Measurements from ENCODE around the gene RASAL2. TPM values are rescaled to one million over a fixed set of nuclear protein-coding genes. Genes with fewer than 3 reads are reported as not detected.

RASAL2 gene
- total RNA-seq, 1 experiment from 2014 or later = 22.2 TPM

GRCh38 chr1:178188306-178188705 lies 94.4 kb downstream of the RASAL2 start:
- TF ChIP-seq CTCF (conservative IDR thresholded peaks at IDR 0.05) = no peak
- Mint-ChIP-seq H3K9me3 (no peaks in the 10 kb centered on the region; a peak in 1 of 5 replicates), H3K27ac (no peak overlapping the region), H3K4me3 (no peak overlapping the region), H3K4me1 (peaks cover 7 to 9% of the 10 kb centered on the region in 2 experiments; a peak in 3 of 4 replicates), H3K36me3 (ENCODE audit: insufficient read depth in 1 of 3, low read depth in 3 of 3) (no peaks in the 10 kb centered on the region), H3K27me3 (ENCODE audit: low read depth) (no peaks in the 10 kb centered on the region)
- Histone ChIP-seq H3K23me2 (ENCODE audit: insufficient read length, low read depth, low read length, poor library complexity, severe bottlenecking) (no peaks in the 10 kb centered on the region), H2BK15ac (ENCODE audit: low read depth, low read length) (no peak overlapping the region), H3K4me2 (ENCODE audit: insufficient read depth, insufficient read length, low read length) (no peak overlapping the region), H3K14ac (ENCODE audit: insufficient read depth, low read length) (no peak overlapping the region), H4K91ac (ENCODE audit: insufficient read length, low read depth, low read length) (no peak overlapping the region), H3K4me1 (ENCODE audit: insufficient read depth, low read length) (no peaks in the 10 kb centered on the region; the same call in 1 of the 2 replicates), H3K79me2 (ENCODE audit: insufficient read depth, low read length) (no peaks in the 10 kb centered on the region; the same call in 1 of the 2 replicates), H3K23ac (ENCODE audit: insufficient read length, low read depth, low read length) (no peak overlapping the region), H3K27ac (ENCODE audit: insufficient read length, low read depth, low read length) (no peak overlapping the region), H2BK5ac (ENCODE audit: insufficient read length, low read length) (no peak overlapping the region), H4K20me1 (ENCODE audit: control insufficient read depth, insufficient read depth, insufficient read length) (no peaks in the 10 kb centered on the region), H3K27me3 (ENCODE audit: insufficient read depth, low read length) (no peaks in the 10 kb centered on the region), H3K18ac (ENCODE audit: insufficient read length, low read depth, low read length) (no peak overlapping the region), H3K56ac (ENCODE audit: insufficient read length, low read depth, low read length) (no peak overlapping the region), H3K4ac (ENCODE audit: low read depth, low read length) (no peak overlapping the region), H4K5ac (ENCODE audit: insufficient read length, low read depth, low read length) (no peak overlapping the region), H3K9me3 (ENCODE audit: control insufficient read depth, low read depth, low read length) (no peaks in the 10 kb centered on the region), H4K8ac (replicated peaks; ENCODE audit: insufficient read length, low read depth, low read length) (no peak overlapping the region), H3K9ac (ENCODE audit: extremely low read depth, insufficient read length, low read length) (no peak overlapping the region), H3K79me1 (ENCODE audit: insufficient read depth, low read depth, low read length, poor library complexity, severe bottlenecking) (no peaks in the 10 kb centered on the region), H2BK12ac (ENCODE audit: insufficient read length, low read depth, low read length) (no peak overlapping the region), H3T11ph (ENCODE audit: low read length) (no peak overlapping the region), H2BK20ac (ENCODE audit: low read depth, low read length, poor library complexity, severe bottlenecking) (no peak overlapping the region), H2AFZ (ENCODE audit: low read length) (no peak overlapping the region), H2AK5ac (ENCODE audit: insufficient read length, low read length) (no peak overlapping the region), H2BK120ac (ENCODE audit: low read depth, low read length, poor library complexity, severe bottlenecking) (no peak overlapping the region)
- DNase-seq = no peak
- WGBS (ENCODE audit: extremely low coverage, insufficient read length, low lambda C conversion rate) = no CpG with 5 or more reads among the region's 3 CpGs
